ENCODE measurements around the gene DDAH2.

Gene DDAH2

DNA sequence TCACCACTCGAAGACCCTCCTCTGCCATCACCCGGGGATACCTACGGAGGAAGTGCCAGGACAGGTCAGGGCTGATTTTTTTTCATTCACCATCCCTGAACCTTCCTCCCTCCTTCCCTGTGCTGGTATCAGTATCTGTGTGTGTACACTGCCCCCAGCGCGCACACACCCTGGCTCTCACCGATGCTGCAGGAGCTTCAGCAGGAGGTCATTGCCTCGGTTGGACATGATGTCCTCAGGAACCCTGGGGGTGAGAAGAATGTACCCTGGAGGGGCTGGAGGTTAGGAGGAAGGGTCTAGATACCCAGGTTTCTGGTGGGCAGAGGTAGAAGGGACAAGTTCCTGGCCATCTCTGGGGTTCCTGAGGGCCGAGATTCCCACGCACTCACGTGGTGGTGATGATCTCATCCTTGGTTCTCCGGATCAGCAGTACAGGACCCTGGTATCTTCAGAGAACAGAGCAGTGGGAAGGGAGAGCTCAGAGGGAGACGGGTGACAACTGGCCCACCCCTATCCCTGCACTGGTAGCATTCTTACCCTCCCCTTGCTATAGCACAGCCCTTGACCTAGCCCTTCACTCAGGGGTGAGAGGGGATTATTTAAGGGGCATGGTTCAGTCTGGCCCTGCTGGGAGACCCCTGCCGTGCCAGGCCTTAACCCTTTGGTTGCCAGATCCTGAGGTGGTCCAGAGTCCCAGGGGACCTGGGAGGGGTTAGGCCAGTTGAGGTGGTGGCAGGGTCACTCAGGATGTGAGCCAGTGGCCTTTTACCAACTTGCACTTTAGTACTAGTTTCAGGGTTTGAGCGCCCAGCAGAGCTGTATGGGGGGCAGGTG lies 41.0 kb downstream of the DDAH2 start:
- no peak for DNase-seq

DNA sequence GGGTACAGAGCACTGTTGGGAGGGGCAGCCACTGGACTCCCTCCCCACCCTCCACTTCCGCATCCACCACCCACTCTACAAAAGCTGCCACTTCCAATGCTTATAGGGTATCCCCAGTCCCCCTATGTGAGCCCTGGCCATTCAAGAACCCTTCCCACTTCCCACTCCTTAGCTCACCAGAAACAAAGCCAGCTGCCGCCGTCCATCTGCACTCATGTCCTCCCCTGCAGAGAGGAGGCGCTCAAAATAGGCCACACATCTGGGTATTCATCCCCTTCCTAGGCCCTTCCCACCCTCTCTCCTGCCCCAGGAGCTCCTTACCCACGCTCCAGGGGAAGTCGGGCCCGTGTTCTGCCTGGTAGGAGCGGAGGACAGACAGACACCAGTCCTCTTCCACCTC lies 41.8 kb downstream of the DDAH2 start:
- no peak for DNase-seq

DNA sequence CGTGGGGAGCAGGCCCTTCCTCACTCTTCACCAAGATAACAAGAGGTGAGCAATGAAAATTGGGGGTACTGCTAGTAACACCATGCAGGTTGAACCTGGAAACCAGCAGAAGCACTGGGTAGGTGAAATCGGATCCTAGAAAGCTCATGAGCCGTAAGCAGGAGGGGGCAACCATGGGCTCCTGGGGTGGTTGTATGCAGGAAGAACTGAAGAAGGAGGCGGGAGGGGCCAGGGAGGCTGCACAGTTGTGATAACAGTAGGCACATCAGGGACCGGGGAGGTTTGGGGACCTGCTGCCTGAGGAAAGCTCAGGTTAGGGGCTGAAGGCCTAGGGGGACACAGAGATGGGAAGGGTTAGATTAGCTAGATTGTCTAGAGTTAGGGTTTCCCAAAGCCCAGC lies 42.6 kb downstream of the DDAH2 start:
- DNase-seq = no peak

DNA sequence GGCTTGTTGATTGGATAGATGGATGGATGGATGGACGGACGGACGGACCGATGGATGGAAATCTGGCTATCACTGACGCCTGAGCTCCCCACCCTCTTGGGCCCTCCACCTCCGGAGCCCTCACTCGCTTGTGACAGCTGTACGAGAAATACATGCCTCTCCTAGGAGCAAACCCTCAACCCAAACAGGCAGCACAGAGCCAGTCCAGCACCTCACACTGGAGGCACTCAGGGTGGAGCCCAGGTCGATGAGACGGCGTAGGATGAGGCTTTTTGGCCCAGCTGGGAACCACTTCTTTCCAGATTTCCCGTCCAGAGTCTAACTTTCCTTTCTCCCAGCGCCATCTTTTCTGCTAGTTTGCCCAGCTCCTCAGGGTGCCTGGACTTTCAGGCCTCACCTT lies 45.5 kb downstream of the DDAH2 start:
- DNase-seq = no peak

DNA sequence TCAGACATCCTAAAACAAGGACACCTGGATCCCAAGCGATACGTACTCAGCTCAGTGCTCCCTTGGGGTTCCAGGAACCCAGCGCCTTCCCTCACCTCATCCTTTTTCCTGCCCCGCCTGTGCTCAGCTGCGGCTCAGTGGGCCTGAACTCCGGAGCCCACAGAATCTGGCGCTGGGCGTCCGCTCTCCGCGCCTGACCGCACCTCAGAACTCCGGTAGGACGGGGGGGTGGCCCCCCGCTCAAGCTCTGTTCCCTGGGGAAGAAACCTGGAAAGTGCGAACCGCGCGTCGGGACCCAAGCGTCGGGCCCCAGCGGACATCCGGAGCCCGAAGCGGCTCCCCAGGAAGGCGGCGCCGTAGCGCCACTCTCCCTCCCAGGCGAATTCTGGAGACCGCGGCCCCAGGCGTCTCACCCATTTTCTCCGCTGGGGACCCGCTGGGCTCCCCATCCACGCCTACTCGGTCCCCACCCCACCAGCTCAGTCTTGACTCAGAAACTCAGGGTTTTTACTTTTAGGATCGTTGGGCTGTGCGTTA lies 47.9 kb downstream of the DDAH2 start:
- no peak for DNase-seq

DNA sequence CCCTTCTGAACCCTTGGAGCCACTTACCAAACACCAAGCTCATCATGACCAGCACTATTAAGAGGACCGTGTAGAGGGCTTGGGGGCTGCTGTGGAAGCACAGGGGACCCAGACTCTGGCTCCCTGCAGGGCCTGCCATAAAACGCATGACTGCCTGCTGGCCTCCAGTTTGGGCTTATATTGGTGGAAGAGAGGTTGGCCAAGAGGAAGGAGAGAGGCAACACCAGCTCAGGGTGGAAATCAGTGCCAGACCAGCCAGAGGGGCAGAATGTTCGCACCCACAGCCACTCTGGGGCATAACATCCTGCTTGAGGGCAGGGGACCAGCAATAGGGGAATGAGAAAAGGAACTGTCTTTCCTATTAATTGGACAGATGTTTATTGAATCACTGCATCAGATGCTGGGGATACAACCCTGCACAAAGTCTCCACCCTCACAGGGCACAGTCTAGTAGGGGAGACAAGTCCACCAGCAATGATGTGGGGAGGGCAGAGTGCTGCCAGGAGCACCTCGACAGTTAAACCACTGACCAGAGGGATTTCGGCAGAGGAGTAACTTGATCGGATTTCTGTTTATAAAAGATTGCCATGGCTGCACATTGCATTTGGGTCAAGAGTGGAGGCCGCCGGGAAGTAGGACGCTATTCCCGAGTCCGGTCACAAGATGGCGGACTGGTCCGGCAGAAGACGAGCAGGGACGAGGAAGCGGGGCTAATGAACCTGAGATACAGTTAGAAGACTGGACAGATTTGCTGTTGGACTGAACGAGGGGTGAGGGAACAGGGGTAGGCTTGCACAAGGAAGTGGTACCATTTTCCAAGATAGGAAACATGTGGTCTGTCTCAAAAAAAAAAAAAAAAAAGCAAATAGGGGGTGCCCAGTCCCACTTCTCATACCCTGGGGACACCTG lies 48.6 kb downstream of the DDAH2 start, which contains the start of gene LY6G5C:
Gene LY6G5C (minus strand): TSS at position 842 of the 909 bp plus-strand sequence. CDS start 694 bp downstream, at position 148.
- peak in 1 of 2 experiments; percentile 72 for DNase-seq

DNA sequence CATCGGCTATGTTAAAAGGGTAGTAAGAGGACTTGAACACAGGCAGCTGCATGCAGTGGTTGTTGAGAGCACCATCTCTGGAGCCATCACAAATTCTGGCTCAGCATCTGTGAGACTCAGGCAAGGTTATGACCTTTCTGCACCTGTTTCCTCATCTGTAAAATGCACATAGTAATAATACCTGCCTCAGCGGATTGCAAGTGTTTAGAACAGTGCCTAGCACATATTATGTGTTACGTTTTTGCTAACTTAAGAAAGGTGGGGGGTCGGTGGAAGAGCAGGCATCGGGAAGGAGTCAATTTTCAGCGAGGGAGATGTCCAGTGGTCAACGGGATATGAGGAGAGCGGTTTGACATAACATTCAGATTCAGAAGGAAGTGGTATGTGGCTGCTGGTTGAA lies 51.1 kb downstream of the DDAH2 start:
- no peak for DNase-seq

Measured in cerebellar nuclear complex (tissue), 1 donor.